IPS DF 19.7 (cell line): ENCODE data around the gene MAP4K3.
"Not testable (repeated sequence)": the region's sequence is repeated elsewhere in the genome, so short reads cannot be mapped to it uniquely, and the experiment has no call there.

Source experiments
- DNase-seq: peaks from one replicate; pipeline ENCODE4 v3.0.0-alpha.2; 2013; ENCODE audit warnings: low read depth, low spot score

The MAP4K3 gene

DNA sequence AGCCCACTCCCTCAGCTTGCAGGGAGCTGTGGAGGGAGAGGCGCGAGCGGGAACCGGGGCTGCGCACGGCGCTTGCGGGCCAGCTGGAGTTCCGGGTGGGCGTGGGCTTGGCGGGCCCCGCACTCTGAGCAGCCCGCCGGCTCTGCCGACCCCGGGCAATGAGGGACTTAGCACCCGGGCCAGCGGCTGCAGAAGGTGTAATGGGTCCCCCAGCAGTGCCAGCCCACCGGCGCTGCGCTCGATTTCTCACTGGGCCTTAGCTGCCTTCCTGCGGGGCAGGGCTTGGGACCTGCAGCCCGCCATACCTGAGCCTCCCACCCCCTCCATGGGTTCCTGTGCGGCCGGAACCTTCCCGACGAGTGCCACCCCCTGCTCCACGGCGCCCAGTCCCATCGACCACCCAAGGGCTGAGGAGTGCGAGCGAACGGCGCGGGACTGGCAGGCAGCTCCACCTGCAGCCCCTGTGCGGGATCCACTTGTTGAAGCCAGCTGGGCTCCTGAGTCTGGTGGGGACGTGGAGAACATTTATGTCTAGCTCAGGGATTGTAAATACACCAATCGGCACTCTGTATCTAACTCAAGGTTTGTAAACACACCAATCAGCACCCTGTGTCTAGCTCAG lies 192.7 kb downstream of the MAP4K3 start:
- DNase-seq, result not testable (repeated sequence)

DNA sequence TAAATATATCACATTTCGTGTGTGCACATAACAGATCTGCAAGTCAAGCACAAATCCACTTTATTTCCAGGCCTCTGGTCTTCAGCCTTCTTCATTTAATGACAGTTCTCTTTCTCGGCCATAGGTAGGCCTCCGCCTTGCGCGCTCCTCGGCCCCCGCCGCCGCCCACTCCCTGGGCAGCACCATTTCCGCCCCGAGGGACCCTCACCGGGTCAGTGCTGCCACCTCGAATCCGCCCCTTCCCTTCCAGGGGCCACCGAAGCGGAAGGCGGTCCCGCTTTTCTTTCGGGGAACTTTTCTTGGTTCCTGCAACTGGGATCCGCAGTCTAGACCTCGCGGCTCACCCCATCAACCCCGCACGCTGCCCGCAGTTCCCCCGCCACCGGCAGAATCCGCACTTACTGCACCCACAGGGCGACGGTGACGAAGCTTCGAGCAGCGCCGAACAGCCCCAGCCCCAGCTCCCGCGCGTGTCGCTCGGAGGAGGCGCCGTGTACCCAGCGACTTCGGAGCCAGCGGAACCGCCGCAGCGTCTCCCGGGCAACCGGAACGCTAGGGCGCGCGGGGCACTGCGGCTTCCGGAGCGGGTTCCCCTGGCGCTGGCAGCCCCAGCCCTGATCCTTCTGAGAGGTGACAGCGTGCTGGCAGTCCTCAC lies 193.5 kb downstream of the MAP4K3 start, which contains the start of gene CDKL4:
CDKL4 (minus strand) TSS at position 502 of the 655 bp plus-strand sequence.
- no peak for DNase-seq

DNA sequence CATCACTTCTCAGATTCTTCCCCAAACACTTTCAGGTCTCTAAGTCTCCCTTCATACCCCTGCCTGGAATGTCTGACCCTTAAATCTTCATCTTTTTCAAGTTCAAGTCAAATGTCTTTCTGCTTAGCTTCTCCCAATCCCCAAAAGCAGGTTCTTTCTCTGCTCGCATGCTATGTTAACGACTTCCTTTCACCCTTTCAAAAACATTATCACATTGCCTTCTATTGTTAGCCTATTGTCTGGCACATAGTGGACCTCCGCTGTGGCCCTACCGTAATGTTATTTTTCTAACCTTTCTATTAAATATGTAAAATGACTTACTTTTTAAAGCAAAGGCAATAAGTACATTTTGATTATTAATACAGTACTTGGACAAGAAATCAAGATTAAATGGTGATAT lies 195.5 kb downstream of the MAP4K3 start:
- DNase-seq, result no peak

DNA sequence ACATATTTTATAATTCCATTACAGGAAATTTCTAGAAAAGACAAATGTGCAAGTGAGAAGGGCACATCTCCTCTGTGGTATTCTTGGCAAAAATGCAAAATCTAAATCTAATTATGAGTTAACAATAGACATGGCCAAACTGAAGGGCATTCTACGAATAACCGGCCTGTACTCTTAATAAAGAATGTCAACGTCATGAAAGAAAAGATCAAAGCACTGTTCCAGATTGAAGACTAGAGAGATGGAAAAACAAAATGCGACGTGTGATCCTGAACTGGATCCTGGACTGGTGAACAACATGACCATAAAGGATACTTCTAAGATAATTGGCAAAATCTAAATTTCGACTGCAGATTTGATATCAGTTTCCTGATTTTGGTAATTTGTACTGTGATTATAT lies 196.3 kb downstream of the MAP4K3 start:
- no peak for DNase-seq

DNA sequence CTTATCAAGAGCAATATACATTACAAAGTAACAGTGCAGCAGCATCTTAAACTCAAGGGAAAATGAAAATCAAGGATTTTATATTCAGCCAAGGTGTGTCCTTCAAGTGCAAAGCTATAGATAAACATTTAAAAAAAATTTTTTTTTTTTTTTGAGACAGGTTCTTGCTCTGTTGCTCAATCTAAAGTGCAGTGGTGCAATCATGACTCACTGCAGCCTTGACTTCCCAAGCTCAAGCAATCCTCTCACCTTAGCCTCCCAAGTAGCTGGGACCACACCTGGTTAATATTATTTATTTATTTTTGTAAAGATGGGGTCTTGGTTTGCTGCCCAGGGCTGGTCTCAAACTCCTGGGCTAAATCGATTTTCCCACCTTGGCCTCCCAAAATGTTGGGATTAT lies 202.3 kb downstream of the MAP4K3 start:
- no peak for DNase-seq

DNA sequence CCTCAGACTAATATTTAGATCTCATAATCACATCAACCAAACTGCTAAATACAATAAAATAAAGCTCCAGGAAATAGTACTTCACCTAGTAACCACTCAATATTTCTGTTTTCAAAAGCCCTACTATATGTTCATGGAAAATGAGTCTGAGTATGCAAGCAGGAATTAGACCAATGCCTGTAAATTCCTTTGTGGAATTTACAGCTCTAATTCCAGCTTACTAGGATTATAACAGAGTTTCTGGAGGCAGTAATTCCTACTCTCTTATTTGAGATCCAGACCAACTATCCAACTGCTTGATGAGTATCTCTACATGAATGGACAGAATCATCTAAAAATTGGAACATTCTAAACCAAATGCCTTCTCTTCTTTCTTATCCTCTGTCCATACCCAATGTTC lies 204.9 kb downstream of the MAP4K3 start:
- no peak for DNase-seq

DNA sequence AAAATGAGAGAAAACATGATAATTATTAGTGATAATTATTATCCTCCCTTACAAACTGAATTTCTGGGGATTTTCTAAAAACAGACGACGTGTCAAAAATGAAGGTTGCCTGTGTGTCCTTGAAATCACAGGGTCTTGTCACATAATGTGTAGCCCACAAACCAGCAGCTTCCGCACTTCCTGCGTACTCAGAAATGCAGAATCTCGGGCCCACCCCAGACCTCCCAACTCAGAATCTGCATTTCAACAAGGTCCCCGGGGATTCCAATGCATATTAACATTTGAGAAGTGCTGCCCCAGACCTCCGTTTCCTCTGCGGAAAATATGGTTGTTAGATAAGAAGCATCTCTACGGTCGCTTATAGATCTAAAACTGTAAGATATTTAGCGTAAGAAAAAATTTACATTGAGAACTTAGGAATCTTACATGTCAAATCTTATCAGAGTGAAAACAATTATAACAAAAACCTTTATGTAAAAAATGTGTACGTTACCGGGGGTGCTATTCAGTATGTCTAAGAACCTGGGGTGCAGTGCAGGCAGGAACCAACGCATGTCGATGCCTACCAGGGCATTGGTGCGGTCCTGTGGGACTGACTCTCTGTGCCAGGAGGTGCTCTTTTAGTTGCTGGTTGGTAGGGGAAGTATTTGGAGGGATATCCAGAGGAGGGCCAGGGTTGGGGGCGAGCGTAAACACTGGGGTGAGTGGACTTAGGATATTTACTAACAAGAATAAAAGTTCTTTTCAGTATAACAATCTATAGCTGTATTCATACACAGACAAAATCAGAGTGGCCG lies 208.5 kb downstream of the MAP4K3 start:
- peak; percentile 75 for DNase-seq

DNA sequence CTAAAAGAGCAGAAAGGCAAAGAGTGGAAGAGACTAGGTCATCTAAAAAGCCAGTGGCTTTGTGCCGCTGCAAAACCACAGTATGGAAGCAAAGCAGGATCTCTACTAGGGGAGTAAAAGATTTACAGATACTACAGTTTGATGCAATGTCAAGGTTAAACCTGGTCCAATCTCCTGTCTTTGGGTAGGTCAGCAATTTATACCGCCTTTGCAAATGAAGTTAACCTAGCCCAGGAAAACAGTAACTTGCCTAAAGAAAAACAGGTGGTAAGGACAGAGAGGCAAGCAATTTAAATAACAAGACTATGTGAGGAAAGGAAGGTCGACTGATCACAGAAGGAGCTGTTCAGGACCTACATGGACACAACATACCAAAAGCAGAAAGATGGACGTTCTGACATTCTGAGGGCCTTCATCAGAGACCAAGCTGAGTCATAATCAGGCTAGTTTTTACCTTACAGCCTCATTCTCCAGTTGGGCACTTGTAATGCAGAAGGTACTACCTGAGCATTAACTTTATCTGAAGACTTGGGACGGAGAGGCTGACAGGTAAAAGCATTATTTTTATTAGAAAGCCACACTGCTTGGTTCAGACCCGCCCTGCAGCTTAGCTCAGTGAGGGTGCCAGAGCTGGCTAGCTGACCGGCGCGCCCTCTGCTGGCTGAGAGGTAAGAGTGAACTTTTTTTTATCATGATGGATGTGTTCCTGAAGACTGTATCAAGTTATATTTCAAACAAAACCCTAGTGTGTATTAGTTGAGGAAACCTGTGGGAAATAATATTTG lies 209.3 kb downstream of the MAP4K3 start:
- no peak for DNase-seq

DNA sequence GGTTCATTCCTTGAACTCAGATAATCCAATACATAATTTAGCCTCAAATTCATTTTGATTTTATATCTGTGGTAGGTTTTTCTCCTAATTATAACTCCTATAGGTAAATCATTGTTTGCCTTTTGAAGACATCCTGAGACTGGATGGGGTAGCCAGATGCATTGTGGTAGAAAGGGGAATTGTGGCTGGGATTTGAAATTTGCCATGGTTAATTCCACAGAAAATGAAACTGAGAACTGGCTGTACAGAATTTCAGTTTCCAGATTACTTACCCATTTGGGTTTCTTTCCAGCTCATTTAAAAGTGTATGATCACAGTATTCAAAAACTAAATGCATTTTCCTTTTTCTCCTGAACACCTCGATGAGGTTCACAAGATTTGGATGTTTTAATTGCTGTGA lies 211.5 kb downstream of the MAP4K3 start:
- no peak for DNase-seq

DNA sequence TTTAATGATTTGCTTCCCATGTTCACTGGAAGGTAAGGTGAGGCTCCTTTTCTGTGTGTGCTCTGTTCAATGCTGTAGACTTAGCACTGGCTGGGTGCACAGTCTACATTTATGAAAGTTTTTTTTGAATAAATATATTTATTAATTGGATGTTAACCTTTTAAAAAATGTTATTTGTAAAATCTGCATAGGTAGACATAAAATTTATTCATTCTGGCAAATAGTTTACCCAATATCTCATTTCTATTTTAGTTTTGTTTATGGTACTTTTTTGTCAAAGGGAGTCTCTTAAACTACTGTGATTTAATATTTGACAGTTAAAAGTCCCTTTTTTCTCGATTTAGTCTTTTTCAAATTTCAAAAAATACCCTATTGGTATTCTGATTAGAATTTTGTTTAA lies 213.2 kb downstream of the MAP4K3 start:
- no peak for DNase-seq

DNA sequence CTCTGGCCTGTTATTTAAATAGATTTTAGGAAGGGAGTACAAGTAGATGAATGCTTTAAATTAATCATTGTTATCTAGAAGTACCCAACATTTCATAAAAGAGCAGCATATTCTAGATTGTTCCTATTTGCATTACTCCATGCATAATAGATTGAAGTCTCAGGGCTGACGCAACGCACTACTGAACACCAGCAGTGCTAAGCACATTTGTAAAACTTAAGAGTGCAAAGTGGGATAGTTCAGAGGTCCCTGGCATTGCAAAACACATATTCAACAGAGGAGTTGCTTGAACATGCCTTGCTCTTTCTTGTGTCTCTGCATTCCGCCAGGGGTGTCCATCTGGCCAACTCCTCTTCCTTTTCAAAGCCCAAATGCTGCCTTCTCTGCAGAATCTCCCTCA lies 215.6 kb downstream of the MAP4K3 start:
- DNase-seq, result no peak

DNA sequence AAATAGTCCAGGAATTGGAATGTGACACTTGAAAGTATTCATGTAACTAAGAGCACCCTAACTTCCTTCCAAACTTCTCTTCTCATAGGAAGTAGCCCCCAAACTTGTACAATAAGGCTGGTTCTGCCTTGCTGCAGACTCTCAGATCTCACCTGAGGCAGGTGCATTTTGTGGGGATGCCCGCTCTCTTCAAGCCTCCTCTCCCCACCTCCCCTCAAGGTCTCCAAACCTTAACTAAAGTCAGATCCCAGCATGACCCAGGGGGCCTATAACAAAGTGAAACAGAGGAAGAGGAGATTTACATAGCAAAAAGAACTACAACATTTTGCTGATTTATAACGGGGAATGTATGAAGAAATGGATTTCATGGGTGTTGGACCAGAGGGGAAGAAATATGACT lies 216.9 kb downstream of the MAP4K3 start:
- DNase-seq, result no peak

DNA sequence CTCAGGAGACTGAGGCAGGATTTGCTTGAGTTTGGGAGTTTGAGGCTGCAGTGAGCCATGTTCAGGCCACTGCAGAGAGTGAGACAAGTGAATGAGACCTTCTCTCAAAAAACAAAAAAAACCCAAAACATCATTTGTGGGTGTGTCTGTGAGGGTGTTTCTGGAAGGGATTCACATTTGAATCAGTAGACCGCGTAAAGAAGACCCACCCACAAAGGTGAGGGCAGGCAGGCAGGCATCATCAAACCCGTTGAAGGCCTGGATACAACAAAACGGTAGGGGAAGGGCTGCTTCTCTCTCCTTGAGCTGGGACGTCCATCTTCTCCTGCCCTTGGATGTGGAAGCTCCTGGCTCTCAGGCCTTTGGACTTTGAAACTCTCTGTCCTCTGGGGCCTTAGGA lies 218.7 kb downstream of the MAP4K3 start:
- no peak for DNase-seq

DNA sequence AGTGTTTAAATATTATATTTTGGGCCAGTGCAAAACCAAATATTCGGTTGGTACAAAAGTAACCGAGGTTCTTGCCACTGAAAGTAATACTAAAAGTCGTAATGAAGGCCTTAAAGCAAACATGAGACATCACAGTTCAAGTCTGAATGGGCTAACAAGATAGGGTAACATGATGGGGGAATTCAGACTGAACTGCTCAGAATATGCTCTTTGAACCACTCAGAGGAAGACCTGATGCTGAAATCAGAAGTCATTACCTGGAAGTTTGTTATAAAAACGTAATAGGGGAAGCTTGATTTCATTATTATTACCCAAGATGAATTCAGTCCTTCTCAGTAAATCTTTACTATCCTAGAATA lies 219.9 kb downstream of the MAP4K3 start:
- DNase-seq, result no peak

DNA sequence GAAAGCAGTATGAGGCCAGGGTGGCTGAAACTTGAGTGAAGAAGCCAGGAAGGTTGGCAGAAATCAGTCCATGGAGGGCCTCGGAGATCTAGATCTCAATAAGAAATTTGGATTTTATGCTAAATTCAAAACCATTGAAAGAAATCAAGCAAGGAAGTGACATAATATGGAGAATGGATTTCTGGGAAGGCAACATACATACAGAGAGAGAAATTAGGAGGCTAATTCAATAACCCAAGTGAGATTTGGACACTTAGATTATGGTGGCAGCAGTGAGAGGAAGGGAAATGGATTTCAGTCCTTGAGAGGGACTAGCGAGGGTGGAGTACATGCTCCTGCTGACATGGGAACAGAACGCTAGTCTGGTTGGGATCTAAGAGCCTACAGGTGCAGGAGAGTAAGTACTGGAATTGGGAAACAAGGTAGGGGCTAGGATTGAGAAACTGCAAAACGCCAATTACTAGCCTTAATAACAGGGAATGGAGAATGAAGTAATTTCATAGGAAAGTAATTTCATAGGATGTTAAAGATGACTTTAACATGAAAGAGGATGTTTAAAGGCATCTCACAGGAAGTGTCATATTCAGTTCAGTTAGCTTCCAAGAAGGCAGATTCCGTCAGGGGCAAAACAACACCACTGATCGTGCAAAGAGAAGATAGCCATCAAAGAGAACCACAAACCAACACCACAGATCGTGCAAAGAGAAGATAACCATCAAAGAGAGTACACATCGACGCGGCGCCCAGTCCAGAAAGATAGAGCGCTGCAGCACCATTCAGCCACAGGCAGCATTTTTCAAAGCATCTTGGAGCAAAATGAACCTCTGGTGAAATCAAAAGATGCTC lies 220.5 kb downstream of the MAP4K3 start:
- no peak for DNase-seq

DNA sequence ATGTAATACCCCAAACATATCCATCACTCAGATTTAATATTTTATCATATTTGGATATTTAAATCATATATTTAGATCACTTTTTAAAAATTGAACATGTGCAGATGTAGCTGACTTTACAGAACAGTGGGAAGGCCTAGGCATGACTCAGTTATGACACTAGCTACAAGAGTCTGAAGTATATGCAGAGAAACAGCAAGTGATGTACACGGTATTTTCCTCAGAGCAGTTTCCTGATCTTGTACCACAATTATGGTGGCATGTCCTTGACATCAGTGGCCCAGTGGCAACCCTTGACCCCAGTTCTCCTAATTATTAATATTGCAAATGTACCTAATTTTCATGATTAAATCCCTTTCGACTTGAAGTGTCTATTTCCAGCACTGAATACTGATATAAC lies 221.5 kb downstream of the MAP4K3 start:
- DNase-seq, result no peak

DNA sequence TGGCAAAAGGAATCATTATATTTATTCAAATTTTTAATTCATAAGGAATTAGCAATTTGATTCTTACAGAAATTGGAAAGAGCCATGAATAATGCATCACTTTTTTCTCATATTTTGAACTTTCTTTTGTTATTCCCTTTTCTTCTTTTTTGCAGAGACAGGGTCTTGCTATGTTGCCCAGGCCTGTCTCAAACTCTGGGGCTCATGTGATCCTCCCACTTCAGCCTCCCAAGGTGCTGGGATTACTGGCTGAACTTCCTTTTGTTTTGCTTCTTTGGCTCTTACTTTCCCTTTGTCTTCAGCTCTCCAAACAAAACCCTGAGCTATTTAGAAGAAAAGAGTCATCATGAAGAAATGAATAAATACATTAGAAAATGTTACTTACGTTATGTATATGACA lies 224.1 kb downstream of the MAP4K3 start:
- DNase-seq, result no peak

DNA sequence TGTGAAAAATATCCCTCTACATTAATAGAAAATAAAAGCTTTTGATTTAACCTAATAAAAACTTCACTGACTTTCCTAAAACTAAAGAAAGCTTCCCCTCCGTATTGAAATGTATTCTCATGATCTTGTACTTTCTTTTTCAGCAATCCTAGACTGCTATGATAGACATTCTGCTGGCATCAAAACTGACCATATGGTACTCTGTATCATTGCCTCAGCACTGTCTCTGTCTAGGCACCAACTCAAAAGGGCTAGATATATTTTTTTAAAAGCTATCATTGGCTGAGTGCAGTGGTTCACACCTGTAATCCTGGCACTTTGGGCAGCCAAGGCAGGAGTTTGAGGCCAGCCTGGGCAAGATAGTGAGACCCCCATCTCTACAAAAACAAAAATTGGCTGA lies 226.2 kb downstream of the MAP4K3 start:
- DNase-seq, result no peak

DNA sequence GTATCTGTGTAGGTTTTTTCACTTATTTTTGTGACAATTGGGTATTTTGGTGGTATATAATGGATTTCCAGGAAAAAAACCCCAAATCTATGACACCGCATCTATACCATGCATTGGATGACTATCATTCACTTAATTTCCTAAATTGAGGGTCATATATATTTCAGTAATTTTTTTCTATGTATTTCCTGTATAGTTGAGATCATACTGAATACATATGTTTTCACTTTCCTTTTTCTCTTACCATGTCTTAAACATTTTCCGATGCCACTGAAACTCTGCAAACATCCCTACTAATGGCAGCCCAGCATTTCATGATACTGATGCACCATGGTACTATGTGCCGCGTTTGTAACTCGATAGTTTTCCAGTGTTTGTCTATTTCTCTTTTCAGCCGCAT lies 233.7 kb downstream of the MAP4K3 start:
- no peak for DNase-seq

DNA sequence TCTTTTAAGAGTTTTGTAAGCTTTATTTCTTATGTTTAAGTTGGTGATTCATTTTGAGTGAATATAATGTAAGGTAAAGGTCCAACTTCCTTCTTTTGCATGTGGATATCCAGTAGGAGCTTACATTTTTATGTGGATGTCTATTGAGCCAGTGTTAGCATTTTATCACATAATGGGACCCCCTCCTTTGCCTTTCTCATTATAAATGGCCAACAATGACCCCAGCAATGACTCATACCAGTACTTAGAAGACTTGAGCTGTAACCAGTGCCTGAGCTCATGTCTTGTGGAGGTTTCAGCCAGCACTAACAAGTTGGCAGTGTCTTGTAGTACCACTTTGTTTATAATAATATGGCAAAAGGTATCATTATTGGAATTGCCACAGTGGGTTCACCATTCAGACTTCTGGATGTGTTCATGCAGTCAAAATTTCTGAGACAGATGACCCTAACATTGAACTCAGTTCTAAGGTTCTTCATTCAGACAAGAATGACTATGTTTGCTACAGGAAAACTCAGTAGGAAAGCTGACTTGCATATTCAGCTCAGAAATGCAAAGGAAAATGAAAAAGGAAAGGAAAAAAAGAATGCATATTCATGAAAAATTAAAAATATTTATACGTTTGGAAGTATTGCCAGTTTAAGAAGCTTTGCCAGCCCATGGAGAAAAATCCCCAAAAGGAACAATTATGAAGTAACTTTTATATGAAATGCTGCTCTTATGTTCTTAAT lies 234.3 kb downstream of the MAP4K3 start:
- peak; percentile 72 for DNase-seq
